K562 (cell line): ENCODE results near the gene MIB2. TPM values are rescaled to one million over a fixed set of nuclear protein-coding genes. Genes with fewer than 3 reads are reported as not detected.

Experiments
- ATAC-seq: fragments of 200-7000 bp; cut with Tn5 transposase; 3 replicates; pipeline ENCODE4 v1.9.1; 2020; ENCODE audit warnings: moderate library complexity
- BruUV-seq: library from RNA; stranded (reverse); fragments of 400-500 nt; replicated peaks from 2 replicates; lab custom pipeline; 2021; lab: Mats Ljungman, UMichigan
- CTCF ChIA-PET: fragments of 300-600 bp; formaldehyde crosslinking; extraction: SDS; loops from one replicate; lab custom pipeline; 2021; ENCODE audit warnings: low intra/inter-chr PET ratio; lab: Yijun Ruan, JAX
- POLR2A ChIA-PET: fragments of 300-600, 350-650 bp; sonication (Branson Sonifier 250); formaldehyde crosslinking; extraction: SDS; loops from one replicate; lab custom pipeline; 2021; ENCODE audit warnings: antibody characterized with exemption, inconsistent platforms; lab: Yijun Ruan, JAX
- DNase-seq, 4 experiments: peaks; one replicate each; pipeline versions ENCODE4 v3.0.0 to v3.0.0-alpha.2; 2011 to 2018; ENCODE audit warnings: low spot score in 3 of 4, mixed read lengths in 3 of 4; ENCODE audit errors: extremely low read depth in 1 of 4
- FAIRE-seq: peaks from 2 replicates; lab custom pipeline; 2011; peaks lifted over from hg19 to GRCh38; lab: Jason Lieb, UNC
- H2AFZ ChIP-seq: 2 replicates; pipeline ENCODE4 v1.6.0; 2011; ENCODE audit warnings: low read depth, low read length, control low read depth, inconsistent platforms
- H3K27ac ChIP-seq: fragments of 200-600 bp; 3 replicates; pipeline ENCODE4 v1.8.0; 2011; ENCODE audit warnings: low read depth, mild to moderate bottlenecking, control low read depth, inconsistent platforms, low read length, moderate library complexity, mixed read lengths; ENCODE audit errors: extremely low read depth
- H3K27me3 ChIP-seq, 2 experiments: fragments of 300-600 bp in 1 of 2; 2 replicates in 1 of 2; 3 replicates in 1 of 2; pipeline versions ENCODE4 v1.6.0 to v1.8.0; 2011; ENCODE audit warnings: inconsistent platforms in 2 of 2, low read length in 2 of 2, mild to moderate bottlenecking in 1 of 2, mixed read lengths in 1 of 2, moderate library complexity in 1 of 2; ENCODE audit not compliant: control insufficient read depth in 2 of 2, insufficient read depth in 2 of 2
- H3K36me3 ChIP-seq: fragments of 300-600 bp; 3 replicates; pipeline ENCODE4 v1.8.0; 2011; ENCODE audit warnings: mild to moderate bottlenecking, low read length, inconsistent platforms; ENCODE audit not compliant: control insufficient read depth, insufficient read depth
- H3K4me1 ChIP-seq, 2 experiments: fragments of 200-600 bp in 1 of 2; replicated peaks in 1 of 2; 2 replicates in 1 of 2; 3 replicates in 1 of 2; pipeline versions ENCODE4 v1.5.1 to v1.8.0; 2011; ENCODE audit warnings: inconsistent platforms in 2 of 2, low read length in 2 of 2, mild to moderate bottlenecking in 1 of 2, mixed read lengths in 1 of 2, moderate library complexity in 1 of 2; ENCODE audit not compliant: control insufficient read depth in 2 of 2, insufficient read depth in 2 of 2
- H3K4me2 ChIP-seq: 2 replicates; pipeline ENCODE4 v1.6.1; 2011; ENCODE audit warnings: low read length, control low read depth, inconsistent platforms, mixed read lengths; ENCODE audit not compliant: insufficient read depth
- H3K4me3 ChIP-seq: fragments of 200-600 bp; sonication (generic), shearing (Covaris generic); 2 replicates; pipeline ENCODE4 v1.5.1; 2016; ENCODE audit warnings: control low read depth, inconsistent platforms
- H3K79me2 ChIP-seq: fragments of 200-600 bp; 3 replicates; pipeline ENCODE4 v1.8.0; 2011; ENCODE audit warnings: low read length, inconsistent platforms; ENCODE audit not compliant: control insufficient read depth, insufficient read depth
- H3K9ac ChIP-seq, 2 experiments: 2 replicates each; pipeline versions ENCODE4 v1.6.0 to v1.6.1; 2011; ENCODE audit warnings: low read depth in 2 of 2, low read length in 2 of 2, control low read depth in 1 of 2, inconsistent platforms in 1 of 2, mild to moderate bottlenecking in 1 of 2, mixed read lengths in 1 of 2; ENCODE audit not compliant: insufficient read depth in 1 of 2
- H3K9me1 ChIP-seq: one replicate; pipeline ENCODE4 v1.6.0; 2011; ENCODE audit warnings: inconsistent platforms, mild to moderate bottlenecking, low read length, moderate library complexity; ENCODE audit not compliant: control insufficient read depth, insufficient read depth
- H3K9me3 ChIP-seq: replicated peaks from 2 replicates; pipeline ENCODE4 v1.5.1; 2011; ENCODE audit warnings: low read depth, low read length, inconsistent platforms; ENCODE audit not compliant: control insufficient read depth, insufficient read depth
- H4K20me1 ChIP-seq: replicated peaks from 2 replicates; pipeline ENCODE4 v1.6.1; 2011; ENCODE audit warnings: low read length, inconsistent platforms, mixed read lengths; ENCODE audit not compliant: control insufficient read depth, insufficient read depth
- CCAR2 ChIP-seq: fragments of 200-400 bp; formaldehyde crosslinking; IDR thresholded peaks from 2 replicates; pipeline ENCODE4 v1.6.1; 2017; ENCODE audit warnings: mild to moderate bottlenecking, low read depth, low read length
- KDM5B ChIP-seq: fragments of 200-600 bp; sonication (generic); IDR thresholded peaks from 2 replicates; pipeline ENCODE4 v1.6.1; 2012; ENCODE audit warnings: low read depth, mild to moderate bottlenecking, moderate library complexity, low read length, control low read depth, inconsistent platforms; ENCODE audit not compliant: insufficient replicate concordance
- KLF13 ChIP-seq: fragments of 450-650 bp; IDR thresholded peaks from 2 replicates; pipeline ENCODE4 v1.6.1; 2016; ENCODE audit warnings: missing genetic modification characterization, low read depth, mild to moderate bottlenecking, missing compliant biosample characterization, moderate library complexity, borderline replicate concordance
- NFRKB ChIP-seq: fragments of 450-650 bp; IDR thresholded peaks from 2 replicates; pipeline ENCODE4 v1.6.1; 2016; ENCODE audit warnings: low read depth
- NR1H2 ChIP-seq: sonication (generic); formaldehyde crosslinking; IDR thresholded peaks from 2 replicates; pipeline ENCODE4 v1.4.0; 2020; ENCODE audit warnings: mild to moderate bottlenecking, missing genetic modification reagents
- OTX1 ChIP-seq: fragments of 450-650 bp; formaldehyde crosslinking; IDR thresholded peaks from 2 replicates; pipeline ENCODE4 v1.4.0; 2022; ENCODE audit warnings: mild to moderate bottlenecking
- POU5F1 ChIP-seq: fragments of 150-350 bp; IDR thresholded peaks from 2 replicates; pipeline ENCODE4 v1.6.1; 2014; ENCODE audit warnings: borderline replicate concordance, low read length, low read depth, mild to moderate bottlenecking; ENCODE audit not compliant: partially characterized antibody
- RBM34 ChIP-seq: fragments of 200-400 bp; formaldehyde crosslinking; IDR thresholded peaks from 2 replicates; pipeline ENCODE4 v1.6.1; 2018; ENCODE audit warnings: low read length, borderline replicate concordance; ENCODE audit not compliant: insufficient read depth
- ZNF407 ChIP-seq: fragments of 450-650 bp; IDR thresholded peaks from 2 replicates; pipeline ENCODE4 v1.6.1; 2016; ENCODE audit warnings: low read depth
- ZSCAN29 ChIP-seq: fragments of 450-650 bp; IDR thresholded peaks from 2 replicates; pipeline ENCODE4 v1.6.1; 2017
- WGBS: fragments of 100-300 bp; shearing (Covaris generic); methylation state at CpG from one replicate; pipeline ENCODE4 v1.1.6; 2016; ENCODE audit warnings: low coverage, mixed read lengths; ENCODE audit not compliant: insufficient coverage; ENCODE audit errors: missing lambda C conversion rate; 5-methylcytosine and 5-hydroxymethylcytosine counted together
- in situ Hi-C: fragments of 300-500 bp; cut with MboI; formaldehyde crosslinking; loops from 4 replicates; pipeline ENCODE4 v1.15.0; 2018; ENCODE audit warnings: inconsistent platforms, mixed read lengths
- intact Hi-C: fragments of 100-400 bp; cut with micrococcal nuclease; formaldehyde crosslinking; loops from 2 replicates; pipeline ENCODE4 v1.14.2; 2022
- polyA plus RNA-seq, 8 experiments: library from polyadenylated mRNA; depleted of rRNA in 4 of 8; stranded (reverse) in 5 of 8; unstranded in 3 of 8; fragments of >200 nt; fragmentation: Nextera tagmentation in 2 of 8; fragmentation: Illumina TruSeq in 1 of 8; extraction: Ambion mirVana in 2 of 8; extraction: Trizol in 1 of 8; gene quantifications; 2 replicates each; pipeline versions ENCODE4 v1.2.1 to v1.2.3, GENCODE V29; 2011 to 2014; ENCODE audit warnings: inconsistent platforms in 1 of 8, missing spikeins in 1 of 8
- total RNA-seq, 7 experiments: library from RNA; depleted of rRNA in 6 of 7; stranded (reverse); fragments of >200 nt in 6 of 7; fragmentation: Illumina TruSeq in 2 of 7; extraction: Trizol in 2 of 7; gene quantifications; 2 replicates each; pipeline versions ENCODE4 v1.2.1 to v1.2.3, GENCODE V29; 2011 to 2021; ENCODE audit warnings: low replicate concordance in 1 of 7

Gene MIB2
- total and polyA plus RNA-seq, 9 of the 15 experiments (the other 6 are each of a cell fraction or from before 2014, with no cell fraction given) = 0.04 to 17.0 (median 4.9) TPM; not detected in 1

GRCh38 chr1:1573843-1574720, 41.2 kb upstream of the MIB2 start:
- POLR2A ChIA-PET = interaction anchor here (0.7 to 3.4 kb wide), 3 partner anchors 9 to 48 kb away, joined by 3 to 13 read pairs (median 3); no protein-coding TSS in a partner anchor
- H3K27me3 ChIP-seq = peaks cover 0 to 12% of the 10 kb centered on the region in 2 experiments; a peak in 2 of 5 replicates
- H3K4me3 ChIP-seq = peak overlapping the region; percentile 100
- no peaks in the 10 kb centered on the region for H3K9me3 ChIP-seq
- peak; percentile 82 to 87 (median 86) for DNase-seq
- peak overlapping the region; percentile 95 for H2AFZ ChIP-seq
- FAIRE-seq = peak; percentile 78
- peaks cover 15 to 38% of the 10 kb centered on the region in 2 experiments; a peak in 4 of 5 replicates for H3K4me1 ChIP-seq
- TSS peak; percentile 83 for BruUV-seq
- CTCF ChIA-PET = interaction anchor here (0.5 to 1.7 kb wide), 2 partner anchors 47 to 506 kb away, joined by 3 to 5 read pairs; no protein-coding TSS in a partner anchor
- H3K36me3 ChIP-seq = peaks cover 36% of the 10 kb centered on the region
- peak overlapping the region; percentile 99 for H3K27ac ChIP-seq
- peak overlapping the region; percentile 85 for H3K4me2 ChIP-seq
- intact Hi-C loops (loop anchor here (5.0 kb wide), 1 partner anchor 83 kb away; the partner anchor contains the start of gene CDK11B), in situ Hi-C loops (no loop called here)
- H3K9ac ChIP-seq = peak overlapping the region; percentile 98 to 99
- H3K9me1 ChIP-seq = no peaks in the 10 kb centered on the region
- peak; percentile 83 for ATAC-seq
- H3K79me2 ChIP-seq = peaks cover 63% of the 10 kb centered on the region
- under 1% methylated on average over 96 of the region's 96 CpGs for WGBS
- peaks cover 5% of the 10 kb centered on the region; the same call in 1 of the 2 replicates for H4K20me1 ChIP-seq
- peak; percentile 34; the same call in 1 of the 2 replicates for TF ChIP-seq NFRKB
- TF ChIP-seq KDM5B = peak; percentile 75
- no peak for TF ChIP-seq POU5F1
- no peak for TF ChIP-seq ZNF407
- no peak for TF ChIP-seq KLF13 (tag)
- TF ChIP-seq ZSCAN29 = no peak
- 0 out of 2 replicates have a peak, but pooled peaks have one; percentile 85 for TF ChIP-seq RBM34
- TF ChIP-seq CCAR2 = no peak
- no peak for TF ChIP-seq NR1H2 (CRISPR knock-in tag)
- TF ChIP-seq OTX1 (CRISPR knock-in tag) = no peak
